ENCODE data around the gene COQ8B.
"Not testable (repeated sequence)": the region's sequence is repeated elsewhere in the genome, so short reads cannot be mapped to it uniquely, and the experiment has no call there.

Gene COQ8B

DNA sequence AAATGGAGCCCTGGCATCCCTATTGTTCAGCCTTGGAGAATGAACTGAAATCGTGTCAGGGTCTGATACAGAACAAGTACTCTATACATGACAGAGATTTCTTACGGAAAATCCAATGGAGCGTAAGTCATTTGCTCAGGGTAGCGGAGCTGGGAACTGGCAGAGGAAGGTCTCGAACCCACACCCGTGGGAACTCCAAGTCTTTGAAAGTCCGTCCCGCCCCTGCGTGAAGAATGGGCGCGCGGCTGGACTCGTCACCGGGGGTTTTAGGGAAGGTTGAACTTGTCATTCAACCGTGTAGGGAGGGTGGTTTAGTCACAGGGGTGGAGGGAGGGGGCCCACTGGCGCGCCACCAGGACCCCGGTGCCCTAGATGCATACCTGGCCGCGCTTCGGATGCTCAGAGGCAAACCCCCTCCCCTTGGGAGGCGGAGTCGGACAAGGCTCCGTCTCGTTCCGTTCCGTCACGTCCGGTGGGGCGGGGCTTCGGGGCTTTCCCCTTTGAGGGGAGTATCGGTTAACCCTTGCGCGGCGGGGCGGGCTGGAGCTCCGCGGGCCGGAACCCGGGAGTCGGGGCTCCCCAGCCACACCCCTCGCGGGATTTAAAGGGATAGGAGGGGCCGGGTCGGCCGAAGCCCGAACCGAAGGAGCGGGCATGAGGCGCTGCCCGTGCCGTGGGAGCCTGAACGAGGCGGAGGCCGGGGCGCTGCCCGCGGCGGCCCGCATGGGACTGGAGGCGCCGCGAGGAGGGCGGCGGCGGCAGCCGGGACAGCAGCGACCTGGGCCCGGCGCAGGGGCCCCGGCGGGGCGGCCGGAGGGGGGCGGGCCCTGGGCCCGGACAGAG lies at the start of gene COQ8B, which contains the start of gene ITPKC:
Gene COQ8B, minus strand, starts transcription at position 405 of the 843 bp plus-strand sequence. CDS start 2,254 bp downstream, outside the sequence.
Gene ITPKC, plus strand, starts transcription at position 631 of the 843 bp plus-strand sequence. Its CDS starts 24 bp downstream, at position 655.
- peak; percentile 100 for DNase-seq

DNA sequence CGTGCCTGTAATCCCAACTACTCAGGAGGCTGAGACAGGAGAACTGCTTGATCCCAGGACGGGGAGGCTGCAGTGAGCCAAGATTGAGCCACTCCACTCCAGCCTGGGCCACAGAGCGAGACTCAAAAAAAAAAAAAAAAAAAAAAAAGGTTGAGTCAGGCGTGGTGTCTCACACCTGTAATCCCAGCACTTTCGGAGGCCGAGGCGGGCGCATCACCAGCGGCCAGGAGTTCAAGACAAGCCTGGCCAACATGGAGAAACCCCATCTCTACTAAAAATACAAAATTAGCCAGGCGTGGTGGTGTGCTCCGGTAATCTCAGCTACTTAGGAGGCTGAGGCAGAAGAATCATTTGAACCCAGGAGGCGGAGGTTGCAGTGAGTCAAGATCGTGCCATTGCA lies 49.7 kb upstream of the COQ8B start:
- not testable (repeated sequence) for DNase-seq

DNA sequence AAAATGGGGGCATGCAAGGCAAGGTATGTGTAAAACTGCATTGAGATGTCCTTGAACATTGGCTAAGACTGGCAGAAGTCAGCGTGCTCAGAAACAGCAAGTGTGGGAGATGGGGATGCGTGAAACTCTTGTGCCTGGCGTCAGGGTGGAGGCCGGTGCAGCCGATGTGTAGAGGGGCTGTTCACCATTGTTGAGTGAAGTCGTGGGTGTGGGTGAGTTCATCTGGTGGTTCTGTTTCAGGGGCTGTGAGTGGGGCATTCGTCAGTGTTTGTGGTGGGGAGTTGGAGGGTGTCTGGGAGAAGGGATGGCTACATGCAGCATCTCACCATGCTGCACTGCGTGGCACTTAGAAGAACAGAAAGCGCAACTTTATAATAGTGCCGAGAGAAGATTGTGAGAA lies 47.3 kb upstream of the COQ8B start:
- DNase-seq: no peak

DNA sequence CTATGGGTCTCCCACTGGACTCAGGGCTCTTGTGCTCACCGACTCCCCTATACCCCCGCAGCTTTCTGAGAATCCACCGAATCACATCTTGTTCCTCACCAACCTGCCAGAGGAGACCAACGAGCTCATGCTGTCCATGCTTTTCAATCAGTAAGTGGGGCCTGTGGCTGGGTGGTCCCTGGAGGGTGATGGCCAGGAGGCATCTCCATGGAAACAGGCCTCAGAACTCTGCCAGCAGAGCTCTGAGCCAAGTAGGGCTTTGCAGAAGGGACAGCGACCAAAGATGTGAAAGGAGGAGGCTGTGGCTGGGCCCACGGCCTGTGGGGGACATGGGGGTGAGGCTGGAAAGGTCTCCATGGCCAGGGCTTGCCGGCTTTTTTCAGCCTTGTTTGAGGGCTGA lies 46.8 kb upstream of the COQ8B start:
- DNase-seq: no peak

DNA sequence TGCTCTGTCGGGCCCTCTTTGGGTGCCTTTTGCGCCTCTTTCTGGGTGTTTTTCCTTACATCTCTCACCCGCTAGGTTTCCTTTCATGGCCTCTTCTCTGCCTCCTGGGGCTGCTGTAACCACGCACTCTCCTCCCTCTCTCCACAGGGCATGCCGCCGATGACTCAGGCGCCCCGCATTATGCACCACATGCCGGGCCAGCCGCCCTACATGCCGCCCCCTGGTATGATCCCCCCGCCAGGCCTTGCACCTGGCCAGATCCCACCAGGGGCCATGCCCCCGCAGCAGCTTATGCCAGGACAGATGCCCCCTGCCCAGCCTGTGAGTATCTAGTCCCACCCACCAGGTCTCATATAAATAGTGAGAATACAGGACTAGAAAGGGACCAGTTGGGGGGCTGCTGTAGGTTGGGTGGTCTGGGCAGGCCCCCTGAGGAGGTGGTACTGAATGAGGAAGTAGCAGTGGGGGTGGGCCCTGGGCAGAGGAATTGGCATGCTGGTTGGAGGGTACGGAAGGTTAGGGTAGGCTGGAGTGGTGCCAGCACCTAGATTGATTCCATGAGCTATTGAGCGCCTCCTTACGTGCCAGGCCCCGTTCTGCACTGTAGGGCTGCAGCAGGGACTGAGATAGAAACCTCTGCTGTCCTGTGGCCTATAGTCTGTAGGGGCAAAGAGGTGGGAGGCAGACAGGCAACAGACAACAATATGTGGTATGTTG lies 46.2 kb upstream of the COQ8B start:
- no peak for DNase-seq

DNA sequence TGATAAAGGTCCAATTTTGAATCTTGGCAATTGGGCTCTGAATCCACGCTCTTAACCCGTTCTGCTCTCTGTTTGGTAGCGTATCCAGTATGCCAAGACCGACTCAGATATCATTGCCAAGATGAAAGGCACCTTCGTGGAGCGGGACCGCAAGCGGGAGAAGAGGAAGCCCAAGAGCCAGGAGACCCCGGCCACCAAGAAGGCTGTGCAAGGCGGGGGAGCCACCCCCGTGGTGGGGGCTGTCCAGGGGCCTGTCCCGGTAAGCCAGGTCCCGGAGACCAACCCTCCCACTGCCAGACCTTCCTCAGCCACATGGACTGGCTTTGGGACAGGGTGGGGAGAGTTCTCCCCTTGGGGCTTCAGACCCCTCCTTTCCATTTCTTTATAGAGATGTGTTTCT lies 42.7 kb upstream of the COQ8B start:
- DNase-seq: no peak

DNA sequence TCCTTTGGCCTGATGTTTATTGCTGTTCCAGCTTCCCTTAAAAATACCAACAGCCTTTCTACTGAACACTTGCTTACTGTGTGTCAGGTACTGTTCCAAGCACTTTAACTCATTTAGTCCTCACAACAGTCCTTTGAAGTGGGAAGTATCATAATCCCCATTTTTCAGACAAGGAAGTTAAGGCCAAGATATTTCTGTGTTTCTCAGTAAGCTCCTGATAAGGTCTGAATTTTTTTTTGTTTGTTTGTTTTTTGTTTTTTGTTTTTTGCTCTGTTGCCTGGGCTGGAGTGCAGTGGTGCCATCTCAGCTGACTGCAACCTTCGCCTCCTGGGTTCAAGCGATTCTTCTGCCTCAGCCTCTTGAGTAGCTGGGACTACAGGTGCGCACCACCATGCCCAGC lies 41.8 kb upstream of the COQ8B start:
- no peak for DNase-seq

DNA sequence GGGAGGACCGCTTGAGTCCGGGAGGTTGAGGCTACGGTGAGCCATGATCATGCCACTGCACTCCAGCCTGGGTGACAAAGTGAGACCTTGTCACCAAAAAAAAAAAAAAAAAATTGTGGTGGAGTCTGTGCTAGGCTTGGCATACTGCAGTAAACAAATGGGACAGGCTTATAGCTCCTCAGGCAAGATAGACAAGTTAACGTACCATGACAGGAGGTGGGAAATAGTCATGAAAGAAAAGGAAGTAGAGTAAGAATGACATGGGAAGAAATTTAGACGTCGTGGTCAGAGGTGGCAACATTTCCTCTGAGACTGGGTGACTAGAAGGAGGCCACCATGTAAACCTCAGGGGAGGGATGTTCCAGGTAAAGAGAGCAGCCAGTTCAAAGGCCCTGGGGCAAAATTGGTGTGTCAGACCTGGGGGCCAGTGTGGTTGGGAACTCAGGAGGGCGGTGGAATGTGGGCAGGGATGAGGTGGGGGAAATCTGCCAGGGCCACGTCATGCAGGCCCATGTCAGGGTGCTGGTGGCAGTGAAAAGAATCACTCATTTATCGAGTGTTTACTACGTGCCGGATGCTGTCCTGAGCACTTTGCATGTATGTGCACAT lies 39.9 kb upstream of the COQ8B start:
- peak; percentile 42 for DNase-seq

DNA sequence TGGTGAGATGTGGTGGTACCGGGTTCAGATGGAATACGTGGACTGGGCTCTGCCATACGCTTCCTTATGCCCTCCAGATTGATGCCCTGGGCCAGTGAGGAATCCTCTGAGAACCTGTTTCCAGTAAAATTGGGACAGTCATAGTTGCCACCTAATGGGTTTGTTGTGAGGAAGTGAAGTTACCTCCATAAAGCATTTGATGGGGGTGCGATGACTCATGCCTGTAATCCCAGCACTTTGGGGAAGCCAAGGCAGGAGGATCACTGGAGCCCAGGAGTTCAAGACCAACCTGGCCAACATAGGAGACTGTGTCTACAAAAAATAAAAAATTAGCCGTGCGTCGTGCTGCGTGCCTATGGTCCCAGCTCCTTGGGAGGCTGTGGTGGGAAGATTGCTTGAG lies 39.1 kb upstream of the COQ8B start:
- no peak for DNase-seq

DNA sequence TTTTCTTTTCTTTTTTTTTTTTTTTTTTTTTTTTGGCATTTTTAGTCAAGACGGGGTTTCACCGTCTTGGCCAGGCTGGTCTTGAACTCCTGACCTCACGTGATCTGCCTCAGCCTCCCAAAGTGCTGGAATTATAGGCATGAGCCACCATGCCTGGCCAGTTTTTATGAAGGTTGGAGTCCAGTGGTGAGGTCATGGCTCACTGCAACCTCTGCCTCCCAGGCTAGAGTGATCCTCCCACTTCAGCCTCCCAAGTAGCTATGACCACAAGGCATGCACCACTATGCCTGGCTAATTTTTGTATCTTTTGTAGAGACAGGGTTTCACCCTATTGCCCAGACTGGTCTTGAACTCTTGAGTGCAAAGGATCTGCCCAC lies 38.5 kb upstream of the COQ8B start:
- no peak for DNase-seq

DNA sequence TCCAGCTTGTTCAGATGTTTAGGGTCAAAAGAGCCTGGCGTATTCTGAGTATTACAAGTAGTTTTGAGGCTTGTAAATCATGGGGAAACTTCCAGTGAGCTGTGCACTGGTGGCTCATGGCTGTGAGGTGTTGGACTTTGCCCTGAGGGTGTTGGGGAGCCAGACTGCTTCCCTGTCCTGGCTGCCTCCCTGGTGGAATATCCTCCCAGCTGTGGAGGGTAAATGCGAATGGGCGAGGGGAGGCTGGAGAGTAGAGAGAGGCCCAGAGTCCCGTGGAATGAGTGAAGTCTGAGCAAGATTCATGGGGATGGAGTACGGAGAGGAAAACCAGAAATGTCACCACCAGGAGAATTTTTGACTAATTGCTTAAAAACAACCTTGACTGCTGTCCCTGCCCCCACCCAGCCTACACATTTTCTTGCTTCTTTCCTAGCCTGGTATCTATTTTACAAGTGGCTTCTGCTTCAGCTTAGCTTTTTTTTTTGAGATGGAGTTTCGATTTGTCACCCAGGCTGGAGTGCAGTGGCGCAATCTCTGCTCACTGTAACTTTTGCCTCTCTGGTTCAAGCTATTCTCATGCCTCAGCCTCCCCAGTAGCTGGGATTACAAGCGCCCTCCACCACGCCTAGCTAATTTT lies 38.0 kb upstream of the COQ8B start:
- peak; percentile 78 for DNase-seq

DNA sequence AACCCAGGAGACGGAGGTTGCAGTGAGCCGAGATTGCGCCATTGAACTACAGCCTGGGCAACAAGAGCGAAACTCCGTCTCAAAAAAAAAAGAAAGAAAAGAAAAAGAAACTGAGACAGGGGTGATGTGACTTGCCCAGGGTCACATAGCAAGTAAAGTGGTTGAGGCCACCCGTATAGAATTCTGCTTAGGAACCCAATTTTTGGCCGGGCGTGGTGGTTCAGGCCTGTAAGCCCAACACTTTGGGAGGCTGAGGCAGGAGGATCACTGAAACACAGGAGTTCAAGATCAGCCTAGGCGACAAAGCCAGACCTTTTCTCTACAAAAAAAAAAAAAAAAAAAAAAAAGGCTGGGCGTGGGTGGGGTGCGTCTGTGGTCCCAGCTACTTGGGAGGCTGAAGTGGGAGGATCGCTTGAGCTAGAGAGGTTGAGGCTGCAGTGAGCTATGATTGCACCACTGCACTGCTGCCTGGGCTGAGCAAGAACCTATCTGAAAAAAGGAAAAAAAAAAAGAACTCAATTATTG lies 35.6 kb upstream of the COQ8B start:
- DNase-seq: peak; percentile 31

DNA sequence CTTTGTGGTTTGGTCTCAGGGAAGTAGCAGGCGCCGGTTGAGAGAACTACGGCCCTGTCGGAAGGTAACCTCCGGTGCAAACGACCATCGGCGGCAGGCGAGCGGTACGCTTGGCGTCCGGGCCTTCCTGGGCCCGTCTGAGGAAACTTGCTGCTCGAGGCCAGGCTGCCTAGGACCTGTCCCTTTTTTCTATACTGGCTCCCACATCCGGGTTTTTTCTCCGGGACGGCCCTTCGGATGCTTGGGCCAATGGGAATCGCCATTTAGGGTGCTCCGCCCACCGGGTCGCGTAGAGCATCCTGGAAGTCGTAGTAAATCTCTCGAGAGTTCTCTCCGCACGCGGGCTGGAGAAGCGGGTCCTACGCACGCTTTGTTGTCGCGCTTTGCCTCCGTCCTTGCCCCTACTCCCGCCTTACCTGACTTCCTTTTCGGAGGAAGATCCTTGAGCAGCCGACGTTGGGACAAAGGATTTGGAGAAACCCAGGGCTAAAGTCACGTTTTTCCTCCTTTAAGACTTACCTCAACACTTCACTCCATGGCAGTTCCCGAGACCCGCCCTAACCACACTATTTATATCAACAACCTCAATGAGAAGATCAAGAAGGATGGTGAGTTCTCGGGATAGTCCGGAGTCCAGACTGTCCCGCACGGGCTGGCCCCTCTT lies 34.3 kb upstream of the COQ8B start, which contains the start of gene SNRPA:
Gene SNRPA, plus strand, starts transcription at position 330 of the 664 bp plus-strand sequence. Its CDS starts 206 bp downstream, at position 536.
- peak; percentile 98 for DNase-seq

DNA sequence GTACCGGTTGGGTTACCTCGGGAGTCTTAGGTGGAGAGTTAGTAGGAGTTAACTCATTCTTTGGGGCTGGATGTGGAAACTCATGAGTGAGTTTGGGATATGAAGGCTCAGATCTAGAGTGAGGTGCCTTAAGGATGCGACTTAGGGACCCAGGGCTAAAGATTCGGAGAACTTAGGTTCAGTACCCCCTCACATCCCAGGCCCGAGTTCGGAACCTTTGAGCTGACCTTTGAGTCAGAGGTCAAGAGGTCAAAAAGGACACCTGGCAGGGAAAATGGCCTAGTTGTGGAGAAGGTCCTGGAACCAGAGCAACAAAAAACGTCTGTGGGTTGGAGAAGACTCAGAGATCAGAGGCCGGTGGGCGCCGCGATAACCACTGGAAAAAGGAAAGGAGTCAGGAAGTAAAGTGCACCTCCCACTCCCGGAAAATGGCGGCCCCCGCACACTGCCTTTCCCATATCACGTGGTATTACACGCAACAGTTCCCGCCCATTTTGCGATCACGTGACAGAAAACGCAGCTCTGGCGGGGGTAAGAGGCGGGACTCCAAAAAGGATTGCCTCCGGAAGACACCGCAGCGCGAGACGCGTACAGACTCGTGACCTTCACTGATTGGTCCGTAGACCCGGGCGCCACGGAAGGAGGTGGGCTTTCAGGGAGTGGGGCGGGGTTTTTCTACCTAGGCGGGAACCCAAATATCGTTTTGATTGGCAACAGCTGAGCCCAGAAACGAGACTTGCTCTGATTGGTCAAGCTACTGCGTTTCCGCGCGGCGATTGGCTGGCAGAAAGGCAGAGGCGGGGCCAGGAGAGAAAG lies 33.6 kb upstream of the COQ8B start, which contains the start of gene ACTMAP:
Gene ACTMAP, minus strand, starts transcription at position 420 of the 816 bp plus-strand sequence. CDS start 674 bp downstream, outside the sequence.
- DNase-seq: peak; percentile 100

DNA sequence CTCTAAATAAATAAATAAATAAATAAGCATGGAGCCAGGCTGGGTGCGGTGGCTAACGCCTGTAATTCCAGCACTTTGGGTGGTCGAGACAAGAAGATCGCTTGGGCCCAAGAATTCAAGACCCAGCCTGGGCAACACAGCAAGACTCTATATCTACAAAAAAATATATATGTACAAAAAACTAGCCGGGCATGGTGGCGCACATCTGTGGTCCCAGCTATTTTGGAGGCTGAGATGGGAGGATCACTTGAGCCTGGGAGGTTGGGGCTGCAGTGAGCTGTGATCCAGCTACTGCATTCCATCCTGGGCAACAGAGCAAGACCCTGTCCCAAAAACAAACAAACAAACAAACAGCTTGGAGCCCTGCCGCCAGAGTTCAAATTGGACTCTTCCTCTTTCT lies 30.9 kb upstream of the COQ8B start:
- no peak for DNase-seq

DNA sequence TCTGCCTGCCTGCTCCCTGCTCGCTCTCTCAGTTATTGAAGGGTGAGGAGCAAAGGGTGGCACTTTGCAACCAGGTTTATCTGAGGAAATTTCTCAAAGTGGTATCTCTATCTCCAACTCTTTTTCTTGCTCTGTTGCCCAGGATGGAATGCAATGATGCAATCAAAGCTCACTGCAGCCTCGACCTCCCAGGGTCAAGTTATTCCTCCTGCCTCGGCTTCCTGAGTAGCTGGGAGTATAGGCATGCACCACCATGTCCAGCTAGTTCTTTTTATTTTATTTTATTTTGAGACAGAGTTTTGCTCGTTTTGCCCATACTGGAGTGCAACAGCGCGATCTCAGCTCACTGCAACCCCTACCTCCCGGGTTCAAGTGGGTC lies 28.7 kb upstream of the COQ8B start:
- DNase-seq: no peak

DNA sequence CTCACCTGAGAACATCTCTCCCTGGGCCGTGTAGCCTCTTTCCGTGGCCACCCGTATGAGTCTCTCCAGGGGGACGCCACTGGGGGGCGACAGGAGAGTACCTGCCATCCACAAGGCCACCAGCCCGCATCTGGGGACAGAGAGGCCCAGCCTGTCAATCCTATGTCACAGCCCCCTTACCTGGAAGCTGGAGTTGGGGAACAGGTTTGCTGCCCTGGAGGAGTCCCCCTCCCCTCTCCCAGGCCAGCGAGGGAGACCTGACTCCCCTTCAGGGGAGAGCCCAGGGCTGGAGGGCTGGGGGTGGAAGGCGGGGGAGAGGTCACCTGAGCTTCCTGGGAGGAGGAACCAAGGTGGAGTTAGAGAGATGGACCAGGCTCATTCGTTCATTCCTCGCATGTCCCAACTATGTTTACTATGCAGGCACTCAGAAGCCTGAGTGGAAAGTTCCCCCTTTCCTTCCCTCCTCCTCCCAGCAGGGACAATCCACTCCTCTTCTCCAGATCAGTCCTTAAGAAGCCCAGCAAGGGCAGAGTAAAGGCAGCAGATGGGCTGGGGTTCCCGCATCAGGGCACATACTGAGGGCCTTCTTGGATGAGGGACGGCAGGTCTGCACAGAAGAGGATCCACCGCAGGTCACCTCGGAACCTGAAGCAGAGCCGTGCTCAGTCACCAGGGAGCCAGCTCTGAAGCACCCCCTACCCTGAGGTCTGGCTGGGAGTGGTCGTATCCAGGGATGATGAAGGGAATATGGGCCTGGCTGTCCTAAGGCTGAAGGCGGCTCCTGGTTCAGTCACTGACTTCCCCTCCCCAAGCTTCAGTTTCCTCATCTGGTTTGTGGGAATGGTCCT lies 28.1 kb upstream of the COQ8B start:
- DNase-seq: peak; percentile 33

DNA sequence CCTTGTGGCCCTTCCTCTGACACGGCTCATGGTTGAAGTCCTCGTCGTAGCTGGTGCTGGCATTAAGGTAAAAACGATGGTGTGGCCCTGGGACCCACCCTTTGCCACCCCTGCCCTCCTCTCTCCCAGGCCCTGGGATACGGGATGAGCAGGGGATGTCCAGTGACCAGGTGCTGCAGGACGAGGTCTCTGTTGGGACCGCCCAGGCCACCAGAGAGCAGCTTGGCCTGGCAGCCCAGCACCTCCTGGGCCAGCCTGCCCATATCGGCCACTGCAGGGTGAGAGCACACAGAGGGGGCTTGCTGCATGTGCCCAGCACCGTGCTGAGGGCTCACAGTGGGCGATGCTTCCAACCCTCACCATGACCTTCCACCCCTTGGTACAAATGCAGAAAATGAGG lies 27.2 kb upstream of the COQ8B start:
- no peak for DNase-seq

DNA sequence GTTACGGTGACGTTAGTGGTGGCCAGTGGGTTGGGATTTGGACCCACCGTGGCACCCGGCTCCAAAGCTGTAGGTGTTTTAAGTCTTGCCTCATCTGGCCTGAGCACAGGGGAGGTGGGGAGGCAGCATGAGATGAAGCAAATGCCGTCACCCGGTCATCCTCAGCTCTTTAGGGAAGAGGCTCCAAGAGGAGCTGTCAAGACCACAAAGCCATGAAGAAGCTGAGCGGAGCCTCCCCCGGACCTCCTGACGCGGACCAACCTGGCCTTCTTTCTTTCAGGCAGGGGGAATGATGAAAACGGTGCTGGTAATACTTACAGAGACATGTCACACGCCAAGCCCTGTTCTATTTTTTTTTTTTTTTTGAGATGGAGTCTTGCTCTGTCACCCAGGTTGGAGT lies 26.2 kb upstream of the COQ8B start:
- DNase-seq: no peak

DNA sequence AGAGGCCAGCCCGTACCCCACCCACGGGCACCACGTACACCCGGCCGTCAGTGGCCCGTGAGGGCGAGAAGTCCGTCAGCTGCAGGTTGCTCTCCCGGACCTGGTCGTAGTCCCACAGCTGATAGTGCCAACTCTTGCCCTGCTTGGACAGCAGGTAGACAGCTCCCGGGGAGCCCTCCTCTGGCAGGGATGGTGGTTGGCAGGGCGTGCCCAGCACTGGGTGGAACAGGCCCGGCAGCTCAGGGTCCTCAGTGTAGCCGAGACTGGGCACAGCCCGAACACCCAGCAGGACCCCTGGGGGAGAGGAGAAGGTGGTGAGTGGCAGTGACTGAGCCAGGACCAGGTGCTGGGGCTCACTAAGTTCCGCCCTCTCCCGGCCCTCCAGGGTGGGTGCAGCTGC lies 25.8 kb upstream of the COQ8B start:
- no peak for DNase-seq

Measured in activated CD4-positive, alpha-beta T cell treated with anti-CD3 and anti-CD28 coated beads, Interleukin-2, Interleukin-6, amounts not matched to agents 100 ng/mL and 50 ng/mL, durations not matched to agents 16 hours and 8 hours (primary cell).